Adrenal gland (tissue), 5 donors: ENCODE results near the gene SMAP2.

ENCODE experiments used
- POLR2A ChIP-seq, 2 donors: fragments of 450-650 bp; IDR thresholded peaks; one replicate each; pipeline ENCODE4 v1.6.1; 2017; ENCODE audit warnings: antibody characterized with exemption in 2 of 2, mild to moderate bottlenecking in 2 of 2, moderate library complexity in 1 of 2
- TF ChIP-seq, protein P1 (sequence below), 6 experiments: fragments of 450-650 bp in 4 of 6; fragments of 200-600 bp in 2 of 6; sonication (generic) in 1 of 6; IDR thresholded peaks; 1 replicate in 5 of 6; 2 replicates in 1 of 6; pipeline versions ENCODE4 v1.5.1 to v1.8.0; 2016 to 2021; ENCODE audit warnings: antibody characterized with exemption in 6 of 6, mild to moderate bottlenecking in 2 of 6, moderate library complexity in 1 of 6
- donor health status: DM: no; HTN: no; CAD: no.

DNA sequence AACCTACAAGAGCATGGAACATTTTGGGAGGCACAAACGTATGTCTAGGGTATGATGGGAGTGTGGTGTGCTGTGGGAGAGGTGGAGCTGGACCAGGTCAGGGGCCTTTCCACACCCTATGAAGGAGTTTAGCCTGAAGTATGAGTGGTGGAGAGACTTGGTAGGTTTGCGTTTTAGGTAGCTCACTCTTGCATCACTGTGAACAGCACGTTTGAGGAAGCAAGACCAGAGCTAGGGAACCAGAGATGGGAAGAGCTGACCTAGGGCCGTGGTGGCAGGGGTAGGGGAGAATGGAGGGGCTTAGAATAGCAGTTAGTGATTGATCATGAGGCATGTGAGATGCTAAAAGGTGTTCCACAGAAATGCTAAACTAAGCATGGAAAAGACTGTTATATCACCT is 51.7 kb downstream of the SMAP2 start:
- TF ChIP-seq, protein P1, sequence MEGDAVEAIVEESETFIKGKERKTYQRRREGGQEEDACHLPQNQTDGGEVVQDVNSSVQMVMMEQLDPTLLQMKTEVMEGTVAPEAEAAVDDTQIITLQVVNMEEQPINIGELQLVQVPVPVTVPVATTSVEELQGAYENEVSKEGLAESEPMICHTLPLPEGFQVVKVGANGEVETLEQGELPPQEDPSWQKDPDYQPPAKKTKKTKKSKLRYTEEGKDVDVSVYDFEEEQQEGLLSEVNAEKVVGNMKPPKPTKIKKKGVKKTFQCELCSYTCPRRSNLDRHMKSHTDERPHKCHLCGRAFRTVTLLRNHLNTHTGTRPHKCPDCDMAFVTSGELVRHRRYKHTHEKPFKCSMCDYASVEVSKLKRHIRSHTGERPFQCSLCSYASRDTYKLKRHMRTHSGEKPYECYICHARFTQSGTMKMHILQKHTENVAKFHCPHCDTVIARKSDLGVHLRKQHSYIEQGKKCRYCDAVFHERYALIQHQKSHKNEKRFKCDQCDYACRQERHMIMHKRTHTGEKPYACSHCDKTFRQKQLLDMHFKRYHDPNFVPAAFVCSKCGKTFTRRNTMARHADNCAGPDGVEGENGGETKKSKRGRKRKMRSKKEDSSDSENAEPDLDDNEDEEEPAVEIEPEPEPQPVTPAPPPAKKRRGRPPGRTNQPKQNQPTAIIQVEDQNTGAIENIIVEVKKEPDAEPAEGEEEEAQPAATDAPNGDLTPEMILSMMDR (IDR thresholded peaks at IDR 0.05): no peak
- TF ChIP-seq POLR2A (IDR thresholded peaks at IDR 0.05): no peak
